B cell (primary cell): ENCODE data around the gene EARS2. TPM values are rescaled to one million over a fixed set of nuclear protein-coding genes. Genes with fewer than 3 reads are reported as not detected.

ENCODE experiments used
- ATAC-seq: fragments of 200-7000 bp; cut with Tn5 transposase; one replicate; pipeline ENCODE4 v1.10.0; 2021; ENCODE audit warnings: low read depth, mild to moderate bottlenecking, moderate number of reproducible peaks, moderate library complexity
- CTCF ChIA-PET: fragments of 350-600 bp; sonication (Branson Sonifier 250); formaldehyde crosslinking; loops from one replicate; lab custom pipeline; 2021; ENCODE audit warnings: antibody characterized with exemption, inconsistent platforms; lab: Charles Lee
- POLR2A ChIA-PET: fragments of 350-600 bp; sonication (Branson Sonifier 250); formaldehyde crosslinking; loops from one replicate; lab custom pipeline; 2021; ENCODE audit warnings: antibody characterized with exemption; lab: Charles Lee
- DNase-seq: peaks from one replicate; pipeline ENCODE4 v3.0.0; 2013
- H2AFZ ChIP-seq: 2 replicates; pipeline ENCODE4 v1.6.1; 2012; ENCODE audit warnings: mild to moderate bottlenecking, low read depth, low read length; ENCODE audit not compliant: insufficient read depth, poor library complexity, severe bottlenecking
- H3K27ac ChIP-seq, 2 donors: 1 replicate in 1 of 2; 2 replicates in 1 of 2; pipeline ENCODE4 v1.5.1; 2012 to 2013; ENCODE audit warnings: low read length in 2 of 2, mild to moderate bottlenecking in 2 of 2, moderate library complexity in 1 of 2
- H3K27me3 ChIP-seq, 4 experiments: fragments of 200-600 bp in 1 of 4; sonication (generic) in 1 of 4; replicated peaks in 1 of 4; 1 replicate in 2 of 4; 2 replicates in 2 of 4; pipeline versions ENCODE4 v1.6.1 to v1.7.0; 2013 to 2016; ENCODE audit warnings: low read length in 3 of 4, mild to moderate bottlenecking in 2 of 4, mixed read lengths in 1 of 4, moderate library complexity in 1 of 4; ENCODE audit not compliant: insufficient read depth in 4 of 4, control insufficient read depth in 3 of 4; ENCODE audit errors: control extremely low read depth in 1 of 4
- H3K36me3 ChIP-seq, 2 experiments: replicated peaks in 1 of 2; 1 replicate in 1 of 2; 2 replicates in 1 of 2; pipeline versions ENCODE4 v1.6.1 to v1.7.1; 2013; ENCODE audit warnings: low read length in 1 of 2; ENCODE audit not compliant: insufficient read depth in 2 of 2, control insufficient read depth in 1 of 2; ENCODE audit errors: control extremely low read depth in 1 of 2, extremely low read depth in 1 of 2
- H3K4me1 ChIP-seq, 2 donors: fragments of 200-600 bp in 1 of 2; sonication (generic) in 1 of 2; 1 replicate in 1 of 2; 2 replicates in 1 of 2; pipeline versions ENCODE4 v1.5.1 to v1.6.1; 2013 to 2017; ENCODE audit warnings: low read length in 2 of 2; ENCODE audit not compliant: control insufficient read depth in 2 of 2, insufficient read depth in 2 of 2
- H3K4me2 ChIP-seq: replicated peaks from 2 replicates; pipeline ENCODE3; 2012; ENCODE audit warnings: mild to moderate bottlenecking, low read depth, low read length; ENCODE audit not compliant: poor library complexity, severe bottlenecking
- H3K4me3 ChIP-seq, 5 experiments: fragments of 200-600 bp in 1 of 5; sonication (generic) in 1 of 5; 1 replicate in 3 of 5; 2 replicates in 2 of 5; pipeline versions ENCODE4 v1.5.1 to v1.7.0; 2011 to 2016; ENCODE audit warnings: low read length in 4 of 5, mild to moderate bottlenecking in 4 of 5, low read depth in 2 of 5, control low read depth in 1 of 5, moderate library complexity in 1 of 5; ENCODE audit not compliant: insufficient read depth in 1 of 5; ENCODE audit errors: control extremely low read depth in 1 of 5, extremely low read depth in 1 of 5
- H3K79me2 ChIP-seq: fragments of 200-600 bp; sonication (generic); one replicate; pipeline ENCODE4 v1.6.0; 2016; ENCODE audit warnings: low read length; ENCODE audit not compliant: control insufficient read depth, insufficient read depth
- H3K9ac ChIP-seq: fragments of 200-600 bp; sonication (generic); 2 replicates; pipeline ENCODE4 v1.6.1; 2017; ENCODE audit warnings: mild to moderate bottlenecking, low read length, moderate library complexity
- H3K9me3 ChIP-seq, 3 donors: one replicate each; pipeline versions ENCODE4 v1.6.1 to v1.7.1; 2013; ENCODE audit warnings: low read length in 2 of 3; ENCODE audit not compliant: control insufficient read depth in 2 of 3, insufficient read depth in 1 of 3; ENCODE audit errors: control extremely low read depth in 1 of 3
- H4K20me1 ChIP-seq: 2 replicates; pipeline ENCODE4 v1.6.0; 2012; ENCODE audit warnings: mild to moderate bottlenecking, low read length; ENCODE audit not compliant: insufficient read depth, control insufficient read depth, poor library complexity, severe bottlenecking
- H3K27ac Mint-ChIP-seq: one replicate; pipeline ENCODE4 v1.8.0; 2021; ENCODE audit warnings: mixed read lengths
- H3K27me3 Mint-ChIP-seq: one replicate; pipeline ENCODE4 v1.8.0; 2021; ENCODE audit warnings: mixed read lengths
- H3K4me1 Mint-ChIP-seq: one replicate; pipeline ENCODE4 v1.8.0; 2021; ENCODE audit warnings: mixed read lengths
- H3K4me3 Mint-ChIP-seq: one replicate; pipeline ENCODE4 v1.8.0; 2021; ENCODE audit warnings: mixed read lengths
- H3K9me3 Mint-ChIP-seq: one replicate; pipeline ENCODE4 v1.8.0; 2022; ENCODE audit warnings: mixed read lengths; ENCODE audit not compliant: insufficient read depth
- CTCF ChIP-seq: fragments of 200-600 bp; IDR thresholded peaks from one replicate; pipeline ENCODE4 v1.8.0; 2022; ENCODE audit warnings: antibody characterized with exemption, mild to moderate bottlenecking
- EZH2 ChIP-seq: IDR thresholded peaks from 2 replicates; pipeline ENCODE4 v1.6.1; 2012; ENCODE audit warnings: borderline replicate concordance, low read depth, mild to moderate bottlenecking, moderate library complexity, low read length; ENCODE audit not compliant: insufficient read depth, poor library complexity, severe bottlenecking
- WGBS: methylation state at CpG from one replicate; pipeline ENCODE4 v1.1.5; 2013; ENCODE audit warnings: missing lambda C conversion rate; ENCODE audit not compliant: insufficient coverage; 5-methylcytosine and 5-hydroxymethylcytosine counted together
- intact Hi-C: fragments of 100-400 bp; cut with micrococcal nuclease; formaldehyde crosslinking; loops from one replicate; pipeline ENCODE4 v1.10.0; 2022
- polyA plus RNA-seq: library from polyadenylated mRNA; depleted of rRNA; stranded (reverse); fragments of >200 nt; gene quantifications from 2 replicates; pipeline ENCODE4 v1.2.3, GENCODE V29; 2012
- total RNA-seq, 2 donors: library from RNA; stranded (reverse); fragments of 120-200 nt in 1 of 2; gene quantifications; 1 replicate in 1 of 2; 2 replicates in 1 of 2; pipeline versions ENCODE4 v1.2.3 to v1.2.4, GENCODE V29; 2013 to 2022

Gene EARS2
- total and polyA plus RNA-seq, 2 donors (not counting 1 experiment from before 2014, with no cell fraction given): 14.6 to 15.1 TPM

GRCh38 chr16:23567602-23568001, 10.5 kb upstream of the EARS2 start:
- Histone ChIP-seq H3K4me2 (no peak overlapping the region), H2AFZ (no peak overlapping the region), H3K9ac (no peak overlapping the region), H4K20me1 (no peaks in the 10 kb centered on the region), H3K27me3 (no peaks in the 10 kb centered on the region), H3K36me3 (peaks cover 1 to 56% of the 10 kb centered on the region in 2 experiments), H3K4me1 (peaks cover 20 to 28% of the 10 kb centered on the region in 2 donors), H3K4me3 (no peak overlapping the region), H3K79me2 (peaks cover 10% of the 10 kb centered on the region), H3K27ac (no peak overlapping the region), H3K9me3 (no peaks in the 10 kb centered on the region)
- Mint-ChIP-seq H3K9me3 (no peaks in the 10 kb centered on the region), H3K4me3 (no peak overlapping the region), H3K27ac (no peak overlapping the region), H3K4me1 (peaks cover 25% of the 10 kb centered on the region), H3K27me3 (no peaks in the 10 kb centered on the region)
- ATAC-seq (no peak), DNase-seq (no peak)
- 100% methylated on average over 1 of the region's 3 CpGs for WGBS
- intact Hi-C loops: no loop called here
- CTCF ChIA-PET: no interaction called here
- TF ChIP-seq CTCF (no peak), EZH2 (no peak)
- POLR2A ChIA-PET: no interaction called here

GRCh38 chr16:23566724-23567123, 9.6 kb upstream of the EARS2 start:
- Mint-ChIP-seq H3K27ac (no peak overlapping the region), H3K27me3 (no peaks in the 10 kb centered on the region), H3K9me3 (no peaks in the 10 kb centered on the region), H3K4me3 (no peak overlapping the region), H3K4me1 (peaks cover 21% of the 10 kb centered on the region)
- 98% methylated on average over 6 of the region's 8 CpGs for WGBS
- peaks cover 10% of the 10 kb centered on the region for H3K79me2 ChIP-seq
- H3K27me3 ChIP-seq: no peaks in the 10 kb centered on the region
- DNase-seq (no peak), ATAC-seq (no peak)
- H3K4me1 ChIP-seq: peaks cover 20 to 28% of the 10 kb centered on the region in 2 donors
- H3K4me2 ChIP-seq: no peak overlapping the region
- no peak overlapping the region for H3K9ac ChIP-seq
- TF ChIP-seq EZH2: no peak
- TF ChIP-seq CTCF: no peak
- CTCF ChIA-PET: interaction anchor here (1.1 kb wide), 1 partner anchor 9 kb away, joined by 3 read pairs; no protein-coding TSS in a partner anchor
- no peak overlapping the region for H2AFZ ChIP-seq
- no peaks in the 10 kb centered on the region for H3K9me3 ChIP-seq
- no peak overlapping the region for H3K4me3 ChIP-seq
- intact Hi-C loops: no loop called here
- H3K27ac ChIP-seq: no peak overlapping the region
- H3K36me3 ChIP-seq: peaks cover 1 to 60% of the 10 kb centered on the region in 2 experiments
- no peaks in the 10 kb centered on the region for H4K20me1 ChIP-seq
- POLR2A ChIA-PET: no interaction called here
